Fibroblast of upper back skin (primary cell): ENCODE data around the gene ZG16B.

Experiments
- DNase-seq: peaks from one replicate; pipeline ENCODE4 v3.0.0-alpha.2; 2013

ZG16B gene, protein sequence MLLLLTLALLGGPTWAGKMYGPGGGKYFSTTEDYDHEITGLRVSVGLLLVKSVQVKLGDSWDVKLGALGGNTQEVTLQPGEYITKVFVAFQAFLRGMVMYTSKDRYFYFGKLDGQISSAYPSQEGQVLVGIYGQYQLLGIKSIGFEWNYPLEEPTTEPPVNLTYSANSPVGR

DNA sequence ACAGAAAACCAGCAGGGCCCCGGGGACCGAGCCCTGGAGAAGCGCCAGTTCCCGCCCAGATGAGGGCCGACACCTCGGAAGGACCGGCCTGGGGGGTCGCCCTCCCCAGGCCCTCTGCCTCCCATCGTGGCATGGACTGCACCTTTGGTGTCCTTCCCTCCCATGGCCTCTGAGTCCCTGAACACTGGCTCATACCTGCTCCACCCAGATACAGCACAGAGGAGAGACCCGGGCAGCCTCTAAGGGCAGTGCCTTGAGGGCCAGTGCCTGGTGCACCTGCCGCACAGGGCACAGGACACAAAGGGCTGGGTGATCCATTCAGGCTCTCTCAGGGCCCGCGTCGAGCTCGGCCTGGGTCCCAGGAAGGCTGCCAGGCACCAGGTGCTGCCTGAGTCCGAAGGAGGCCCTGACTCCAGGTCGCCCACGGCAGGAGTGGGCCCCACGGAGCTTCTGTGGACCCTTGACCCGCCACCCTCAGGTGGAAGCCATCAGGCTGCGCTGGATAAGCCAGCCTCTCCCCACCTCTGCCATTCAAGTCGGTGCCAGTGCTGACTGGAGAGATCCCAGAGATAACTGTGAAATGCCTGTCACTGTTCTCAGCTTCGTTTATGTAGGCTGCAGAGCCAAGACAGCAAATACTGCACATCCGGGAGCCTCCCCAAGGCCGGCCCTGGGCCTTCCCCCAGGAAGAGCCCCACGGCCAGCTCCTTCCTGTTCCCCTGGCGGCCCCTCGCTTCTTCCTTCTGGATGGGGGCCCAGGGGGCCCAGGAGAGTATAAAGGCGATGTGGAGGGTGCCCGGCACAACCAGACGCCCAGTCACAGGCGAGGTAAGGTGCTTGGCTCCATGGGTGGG is at the start of gene ZG16B:
ZG16B (plus strand) TSS at position 803 of the 854 bp plus-strand sequence. CDS start 139 bp downstream, outside the sequence.
- no peak for DNase-seq

DNA sequence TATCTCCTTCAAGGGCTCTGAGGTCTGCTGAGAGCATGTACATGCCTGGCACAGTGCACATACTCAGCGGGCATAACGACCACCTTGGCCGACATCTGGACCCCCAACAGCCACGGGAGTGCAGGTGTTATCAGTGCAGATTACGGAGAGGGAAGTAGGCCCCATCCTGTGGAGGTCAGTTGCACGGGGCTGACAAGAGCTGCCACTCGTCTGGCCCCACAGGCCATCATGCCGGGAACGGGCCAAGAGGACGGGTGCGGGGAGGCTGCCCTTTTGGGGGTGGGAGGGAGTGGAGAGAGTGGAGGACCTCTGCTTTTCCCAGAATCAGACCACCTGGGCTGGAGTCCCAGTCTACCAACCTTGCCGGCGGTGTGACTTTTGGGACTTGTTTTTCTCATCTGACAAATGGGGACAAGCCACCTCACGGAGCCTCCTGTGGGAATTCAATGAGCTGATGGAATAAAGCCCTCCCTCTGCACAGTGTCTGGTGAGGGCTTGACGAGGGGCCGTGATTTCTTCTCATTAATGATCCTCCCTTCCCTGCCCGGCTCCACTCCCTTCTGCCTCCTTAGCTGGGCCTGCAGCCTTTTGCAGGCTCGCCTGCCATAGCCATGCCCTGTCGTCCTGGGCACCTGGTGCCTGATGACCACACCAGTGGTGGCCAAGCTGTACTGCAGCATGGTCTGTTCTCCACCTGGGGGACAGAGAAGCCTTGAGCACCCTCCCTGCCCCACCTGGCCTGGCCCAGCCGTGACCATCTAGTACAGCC is 47.3 kb upstream of the ZG16B start:
- DNase-seq = no peak

DNA sequence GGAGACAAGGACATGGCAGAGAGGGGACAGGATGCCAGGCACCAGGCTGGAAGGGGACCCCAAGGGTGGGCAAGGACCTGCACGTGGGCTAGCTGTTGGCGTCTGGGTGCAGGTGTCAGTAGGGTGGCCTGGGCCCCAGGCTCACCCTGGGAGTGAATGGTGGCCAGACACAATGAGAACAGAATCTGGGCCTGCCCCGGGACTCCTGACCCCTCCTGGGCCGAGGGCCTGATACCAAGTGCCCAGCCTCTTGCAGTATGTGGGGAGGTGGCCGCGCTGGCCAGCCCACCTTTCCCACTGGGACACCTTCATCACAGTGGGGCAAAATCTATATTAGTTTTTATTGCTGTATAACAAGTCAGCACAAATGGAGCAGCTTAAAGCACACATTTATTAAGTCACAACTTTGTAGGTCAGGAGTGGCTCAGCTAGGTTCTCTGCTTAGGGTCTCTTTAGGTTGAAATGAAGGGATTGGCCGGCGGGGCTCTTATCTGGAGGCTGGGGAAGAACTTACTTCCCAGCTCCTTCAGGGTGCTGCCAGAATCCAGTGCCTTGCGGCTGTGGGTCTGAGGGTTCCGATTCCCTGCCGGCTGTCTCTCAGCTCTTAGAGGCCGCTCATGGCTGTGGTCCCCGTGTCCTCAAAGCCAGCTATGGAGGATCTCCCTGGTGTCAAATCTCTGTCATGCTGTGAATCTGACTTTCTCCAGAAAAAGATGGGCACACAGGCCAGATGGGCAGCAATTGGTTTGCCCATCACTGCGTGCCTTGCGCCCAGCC is 46.3 kb upstream of the ZG16B start:
- DNase-seq = no peak

DNA sequence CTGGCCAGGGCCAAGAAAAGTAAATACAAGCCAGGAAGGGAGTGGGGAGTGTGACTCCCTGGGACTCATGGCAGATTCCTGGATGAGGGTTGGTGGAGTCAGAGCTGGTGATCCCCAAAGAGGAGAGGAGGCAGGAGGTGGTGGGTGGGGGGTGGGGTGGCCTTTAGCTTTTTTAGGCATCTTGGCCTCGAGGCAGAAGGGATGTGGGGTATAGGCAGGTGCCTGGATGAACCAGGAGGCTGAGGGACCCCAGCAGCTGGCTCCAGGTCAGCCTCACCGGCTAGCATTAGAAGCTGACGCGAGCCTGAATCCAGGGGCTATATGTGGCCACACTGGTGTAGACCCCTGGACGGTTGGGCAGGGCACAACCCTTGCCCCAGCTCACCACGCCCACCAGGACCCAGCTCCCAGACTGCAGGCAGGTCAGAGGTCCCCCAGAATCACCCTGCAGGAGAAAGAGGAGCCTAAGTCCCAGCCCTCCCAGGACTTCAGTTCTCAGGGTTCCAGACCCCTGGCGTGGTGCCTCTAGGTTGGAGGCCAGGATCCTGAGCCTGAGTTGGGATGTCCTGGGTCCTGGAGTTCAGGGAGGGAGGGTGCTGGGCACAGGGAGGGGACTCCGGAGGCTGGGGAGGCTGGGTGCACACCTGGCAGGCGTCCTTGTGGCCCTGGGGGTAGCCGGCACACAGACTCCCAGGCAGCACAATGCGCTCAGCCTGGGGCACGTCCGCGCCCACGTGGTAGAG is 45.6 kb upstream of the ZG16B start:
- DNase-seq = no peak

DNA sequence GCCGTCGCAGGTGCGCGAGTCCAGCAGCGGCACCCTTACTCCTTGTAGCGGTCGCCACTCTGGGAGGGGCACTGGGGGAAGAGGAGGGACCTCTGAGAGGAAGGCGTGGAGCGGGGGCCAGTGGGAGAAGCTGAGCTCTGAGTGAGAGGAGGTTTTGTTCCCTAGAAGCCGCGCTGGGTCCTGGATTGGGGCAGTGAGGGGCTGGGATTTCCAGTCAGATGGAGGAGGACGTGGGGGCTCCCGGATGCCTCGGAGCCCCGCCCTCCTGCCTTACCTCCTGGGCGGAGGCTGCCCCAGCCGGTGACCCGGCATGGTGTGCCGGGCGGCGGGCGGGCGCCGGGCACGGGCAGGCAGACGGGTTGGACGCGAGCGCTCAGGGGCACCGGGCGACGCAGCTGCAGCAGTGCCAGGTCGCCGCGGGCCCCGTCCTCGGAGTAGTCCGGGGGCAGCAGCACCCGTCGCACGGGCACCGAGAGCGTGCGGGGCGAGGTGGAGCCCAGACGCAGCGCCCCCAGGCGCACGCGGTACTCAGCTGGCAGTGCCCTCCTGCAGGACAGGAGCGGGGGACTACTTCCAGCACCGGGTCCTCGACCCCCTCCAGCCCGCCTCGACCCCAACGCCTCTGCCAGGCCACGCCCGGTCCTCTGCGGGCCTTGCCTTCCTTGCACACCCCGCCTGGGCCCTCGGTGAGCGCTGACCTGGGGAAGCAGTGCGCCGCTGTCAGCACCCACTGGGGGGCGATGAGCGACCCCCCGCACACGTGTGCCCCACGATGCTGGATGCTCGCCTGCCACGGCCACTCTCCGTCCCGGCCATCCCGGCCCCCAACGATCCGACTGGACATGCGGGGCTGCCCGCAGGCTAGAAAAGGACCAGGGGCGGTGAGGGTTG is 44.8 kb upstream of the ZG16B start:
- no peak for DNase-seq

DNA sequence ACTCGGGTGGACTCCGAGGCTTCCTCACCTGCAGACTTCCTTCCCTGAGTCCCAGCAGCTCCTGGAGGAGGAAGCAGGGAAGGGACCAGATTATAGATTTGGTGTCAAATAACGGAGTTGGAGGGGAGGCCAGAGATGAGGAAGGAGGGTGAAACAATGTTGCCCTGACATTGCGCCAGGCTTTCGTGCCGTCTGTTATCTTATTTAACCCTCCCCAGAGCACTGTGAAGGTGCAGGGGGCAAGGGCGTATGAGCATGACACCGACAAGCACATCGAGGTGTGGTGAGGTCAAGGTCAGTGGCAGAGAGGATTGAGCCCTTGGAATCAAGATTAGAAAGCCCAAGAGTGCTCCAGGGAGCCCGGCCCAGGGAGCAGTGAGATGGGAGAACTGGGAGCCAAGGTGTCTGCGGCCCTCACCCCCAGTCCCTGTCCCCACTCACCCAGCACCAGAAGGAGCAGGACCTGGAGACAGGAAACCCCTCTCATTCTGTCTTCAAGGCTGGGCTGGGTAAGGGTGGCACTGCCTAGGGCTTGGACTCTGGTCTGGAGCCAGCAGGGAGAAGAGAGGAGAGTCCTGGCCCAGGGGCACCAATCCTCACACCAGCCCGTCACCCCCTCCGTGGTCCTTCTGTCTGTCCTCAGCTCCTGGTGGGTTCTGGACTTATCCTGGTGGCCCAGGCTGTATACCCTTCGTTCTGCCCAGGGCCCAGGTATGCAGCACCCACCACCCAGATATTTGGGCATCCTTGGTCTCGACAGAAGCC is 43.9 kb upstream of the ZG16B start:
- no peak for DNase-seq

DNA sequence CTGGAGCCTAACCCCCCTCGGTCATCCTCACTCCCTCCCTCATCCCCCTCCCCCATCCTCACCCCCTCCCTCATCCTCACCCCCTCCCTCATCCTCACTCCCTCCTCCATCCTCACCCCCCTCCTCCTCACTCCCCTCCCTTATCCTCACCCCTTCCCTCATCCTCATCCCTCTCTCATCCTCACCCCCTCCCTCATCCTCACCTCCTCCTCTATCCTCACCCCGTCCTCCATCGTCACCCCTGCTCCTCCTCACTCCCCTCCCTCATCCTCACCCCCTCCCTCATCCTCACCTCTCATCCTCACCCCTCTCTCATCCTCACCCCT is 43.3 kb upstream of the ZG16B start:
- no peak for DNase-seq

DNA sequence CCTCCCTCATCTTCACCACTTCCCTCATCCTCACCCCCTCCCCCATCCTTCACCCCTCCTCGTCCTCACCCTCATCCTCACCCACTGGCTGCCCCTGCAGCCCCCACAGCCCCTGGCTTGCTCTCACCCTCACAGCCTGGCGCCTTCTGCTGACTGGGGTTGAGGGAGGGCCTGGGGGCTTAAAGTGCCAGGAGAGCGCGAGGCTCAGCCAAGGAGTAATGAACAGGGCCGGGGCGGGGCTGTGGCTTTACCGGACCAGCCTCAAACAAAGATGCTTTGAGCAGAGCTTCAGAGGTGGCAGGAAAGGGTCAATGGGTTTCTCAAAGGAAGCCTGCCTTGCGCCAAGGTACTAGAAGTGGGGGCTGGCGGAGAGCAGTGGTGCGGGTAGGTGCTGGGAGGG is 42.7 kb upstream of the ZG16B start, which contains the start of gene PRSS33:
PRSS33 (minus strand) TSS at position 155 of the 400 bp plus-strand sequence. CDS start 1,013 bp downstream, outside the sequence.
- no peak for DNase-seq

DNA sequence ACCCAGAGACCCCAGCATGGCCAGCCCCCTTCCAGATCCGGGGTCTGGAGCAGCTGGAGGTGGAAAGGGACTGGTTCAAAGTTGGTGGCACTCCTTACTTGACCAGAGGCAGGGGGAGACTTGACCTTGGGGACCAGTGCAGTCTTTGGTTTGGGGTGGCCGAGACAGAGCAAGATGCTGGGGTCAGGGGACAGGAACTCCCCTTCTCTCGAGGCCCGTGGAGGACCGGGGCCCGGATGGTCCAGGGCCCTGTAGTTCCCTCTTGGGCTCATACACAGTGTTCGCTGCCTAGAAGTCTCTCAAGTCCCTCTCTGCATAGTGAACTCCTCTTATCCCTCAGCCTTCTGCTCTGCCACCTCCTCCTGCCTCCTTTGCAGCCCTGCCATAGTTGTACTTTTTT is 42.1 kb upstream of the ZG16B start:
- no peak for DNase-seq

DNA sequence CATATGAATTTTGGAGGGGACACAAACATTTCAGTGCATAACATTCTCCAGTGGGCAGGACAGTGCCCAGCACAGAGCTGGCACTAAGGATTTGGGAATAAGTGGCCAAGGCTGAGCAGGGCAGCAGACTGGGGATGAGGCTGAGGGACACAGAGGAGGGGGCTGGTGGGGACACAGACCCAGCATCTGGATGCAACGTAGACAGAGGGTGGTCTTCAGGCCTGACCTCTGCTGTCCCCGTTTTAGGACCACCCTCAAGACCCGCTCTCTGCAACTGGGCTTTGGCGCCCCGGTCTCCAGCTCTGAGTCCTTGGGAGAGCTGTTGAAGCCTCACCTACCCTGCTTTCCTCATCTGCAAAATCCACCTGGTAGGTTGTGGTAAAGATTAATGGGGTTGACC is 39.5 kb upstream of the ZG16B start:
- no peak for DNase-seq

DNA sequence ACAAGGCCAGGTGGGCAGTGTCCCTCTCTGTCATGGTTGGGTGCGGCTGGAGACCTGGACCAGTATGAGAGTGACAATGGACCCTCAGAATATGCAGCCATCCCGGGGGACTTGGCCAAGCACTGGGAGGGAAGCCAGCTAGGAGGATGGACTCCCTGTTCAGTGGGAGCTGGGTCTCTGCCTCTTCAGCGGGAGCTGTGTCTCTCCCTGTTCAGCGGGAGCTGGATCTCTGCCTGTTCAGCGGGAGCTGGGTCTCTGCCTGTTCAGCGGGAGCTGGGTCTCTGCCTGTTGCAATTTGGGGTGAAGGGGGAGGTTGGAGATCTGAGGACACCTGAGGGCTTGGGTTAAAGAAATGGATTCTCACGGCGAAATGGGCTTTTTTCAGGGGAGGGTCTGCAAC is 38.9 kb upstream of the ZG16B start:
- no peak for DNase-seq

DNA sequence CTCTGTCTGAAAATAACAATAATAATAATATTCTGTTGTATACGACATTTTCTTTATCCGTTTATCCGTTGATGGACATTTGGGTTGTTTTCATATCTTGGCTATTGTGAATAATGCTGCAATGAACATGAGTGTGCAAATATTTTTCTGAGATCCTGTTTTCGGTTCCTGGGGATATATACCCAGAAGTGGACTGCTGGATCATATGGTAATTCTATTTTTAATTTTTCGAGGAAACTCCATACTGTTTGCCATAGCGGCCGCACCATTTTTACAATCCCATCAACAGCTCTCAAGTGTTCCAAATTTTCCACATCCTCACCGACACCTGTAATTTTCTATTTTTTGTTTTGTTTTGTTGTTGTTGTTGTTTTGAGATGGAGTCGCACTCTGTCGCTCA is 37.2 kb upstream of the ZG16B start:
- no peak for DNase-seq

DNA sequence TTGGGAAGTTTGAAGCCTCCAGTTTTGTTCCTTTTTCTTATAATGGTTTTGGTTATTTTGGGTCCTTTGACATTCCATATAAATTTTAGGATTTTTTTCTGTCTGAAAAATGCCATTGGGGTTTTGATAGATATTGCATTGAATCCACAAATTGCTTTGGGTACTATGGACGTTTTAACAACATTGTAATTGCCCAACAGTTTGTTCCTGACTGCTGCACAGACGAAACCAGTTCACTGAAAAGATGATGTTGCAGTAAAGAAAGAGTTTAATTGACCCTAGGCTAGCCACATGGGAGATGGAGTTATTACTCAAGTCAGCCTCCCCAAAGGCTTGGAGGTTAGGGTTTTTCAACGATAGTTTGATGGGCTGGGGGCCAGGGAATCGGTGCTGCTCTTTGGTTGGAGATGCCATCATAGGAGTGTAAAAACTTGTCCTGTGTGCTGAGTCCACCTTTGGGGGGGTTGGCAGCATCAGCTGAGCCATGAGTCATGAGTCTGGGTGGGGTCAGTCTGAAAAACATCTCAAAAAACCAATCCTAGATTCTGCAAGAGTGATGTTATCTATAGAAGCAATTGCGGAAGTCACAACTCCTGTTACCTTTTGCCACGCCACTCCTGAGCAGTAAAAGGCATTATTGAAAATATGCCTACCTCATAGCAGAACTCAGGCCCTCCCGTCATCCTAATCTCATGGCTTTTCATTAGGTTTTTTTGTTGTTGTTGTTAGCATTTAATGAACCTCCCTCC is 34.5 kb upstream of the ZG16B start:
- DNase-seq = no peak

DNA sequence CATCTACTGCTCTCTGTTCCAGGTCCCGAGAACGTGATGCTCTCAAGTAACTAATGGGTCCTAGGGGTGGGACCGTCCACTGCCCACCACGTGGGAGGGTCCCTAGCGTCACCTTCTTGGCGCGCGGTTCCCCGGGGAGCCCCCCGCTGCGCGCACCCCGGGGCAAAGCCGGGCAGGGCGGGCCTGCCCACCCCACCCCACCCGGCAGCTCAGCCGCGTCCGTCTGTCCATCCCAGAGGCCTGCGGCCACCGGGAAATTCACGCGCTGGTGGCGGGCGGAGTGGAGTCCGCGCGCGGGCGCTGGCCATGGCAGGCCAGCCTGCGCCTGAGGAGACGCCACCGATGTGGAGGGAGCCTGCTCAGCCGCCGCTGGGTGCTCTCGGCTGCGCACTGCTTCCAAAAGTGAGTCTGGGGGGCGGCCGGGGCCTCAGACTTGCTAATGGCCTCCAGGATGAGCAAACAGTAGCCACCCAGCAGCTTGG is 31.3 kb upstream of the ZG16B start:
- DNase-seq = no peak

DNA sequence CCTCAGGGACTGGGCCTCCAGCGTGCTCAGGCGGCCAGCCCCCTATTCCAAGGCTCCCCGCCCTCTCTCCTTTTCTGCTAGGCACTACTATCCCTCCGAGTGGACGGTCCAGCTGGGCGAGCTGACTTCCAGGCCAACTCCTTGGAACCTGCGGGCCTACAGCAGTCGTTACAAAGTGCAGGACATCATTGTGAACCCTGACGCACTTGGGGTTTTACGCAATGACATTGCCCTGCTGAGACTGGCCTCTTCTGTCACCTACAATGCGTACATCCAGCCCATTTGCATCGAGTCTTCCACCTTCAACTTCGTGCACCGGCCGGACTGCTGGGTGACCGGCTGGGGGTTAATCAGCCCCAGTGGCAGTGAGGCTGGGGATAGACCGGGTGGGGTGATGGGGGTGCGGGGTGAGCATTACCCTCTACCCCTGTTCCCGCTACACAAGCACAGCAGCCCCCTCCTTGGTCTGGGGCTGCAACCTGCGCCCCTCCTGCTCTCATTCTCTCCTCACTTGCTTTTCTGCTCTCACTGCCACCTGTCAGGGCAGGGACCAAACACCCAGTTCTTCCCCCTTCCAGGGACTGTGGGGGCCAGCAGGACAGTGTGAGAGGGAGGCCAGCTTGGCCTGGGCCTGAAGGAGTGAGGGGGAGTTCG is 30.8 kb upstream of the ZG16B start:
- no peak for DNase-seq

DNA sequence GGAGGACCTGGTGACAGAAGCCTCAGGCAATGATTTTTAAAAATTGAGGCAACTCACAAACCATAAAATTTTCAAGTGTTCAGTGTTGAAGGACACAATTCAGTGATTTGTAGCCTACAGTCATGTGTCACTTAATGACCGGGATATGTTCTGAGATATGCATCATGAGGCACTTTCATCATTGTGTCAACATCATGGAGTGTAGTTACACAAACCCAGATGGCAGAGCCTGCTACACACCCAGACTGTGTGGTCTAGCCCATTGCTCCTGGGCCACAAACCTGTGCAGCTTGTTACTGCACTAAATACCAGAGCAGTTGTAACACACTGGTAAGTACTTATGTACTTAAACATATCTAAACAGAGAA is 30.3 kb upstream of the ZG16B start:
- no peak for DNase-seq

DNA sequence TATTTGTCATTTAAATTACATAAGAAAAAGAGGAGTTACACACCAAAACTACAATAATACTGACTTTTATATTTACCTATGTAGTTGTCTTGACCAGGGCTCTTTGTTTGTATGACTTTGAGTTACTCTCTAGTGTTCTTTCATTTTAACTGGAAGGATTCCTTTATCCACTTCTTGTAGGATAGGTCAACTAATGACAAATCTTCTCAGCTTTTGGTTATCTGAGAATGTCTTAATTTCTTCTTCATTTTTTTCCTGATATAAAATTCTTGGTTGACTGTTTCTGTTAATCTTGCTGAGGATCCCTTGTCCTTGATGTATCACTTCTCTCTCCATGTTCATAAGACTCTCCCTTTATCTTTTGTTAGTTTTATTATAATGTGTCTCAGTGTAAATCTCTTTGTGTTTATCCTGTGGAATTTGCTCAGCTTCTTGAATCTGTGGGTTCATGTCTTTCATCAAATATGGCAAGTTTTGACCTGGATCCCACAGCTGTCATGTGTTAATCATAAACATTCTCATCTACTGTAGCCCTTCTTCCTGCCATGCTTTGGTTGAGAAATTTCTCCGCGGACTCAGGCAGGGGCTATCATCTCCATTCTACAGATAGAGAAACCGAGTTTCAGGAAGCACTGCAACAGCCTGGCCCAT is 26.4 kb upstream of the ZG16B start:
- DNase-seq = no peak

DNA sequence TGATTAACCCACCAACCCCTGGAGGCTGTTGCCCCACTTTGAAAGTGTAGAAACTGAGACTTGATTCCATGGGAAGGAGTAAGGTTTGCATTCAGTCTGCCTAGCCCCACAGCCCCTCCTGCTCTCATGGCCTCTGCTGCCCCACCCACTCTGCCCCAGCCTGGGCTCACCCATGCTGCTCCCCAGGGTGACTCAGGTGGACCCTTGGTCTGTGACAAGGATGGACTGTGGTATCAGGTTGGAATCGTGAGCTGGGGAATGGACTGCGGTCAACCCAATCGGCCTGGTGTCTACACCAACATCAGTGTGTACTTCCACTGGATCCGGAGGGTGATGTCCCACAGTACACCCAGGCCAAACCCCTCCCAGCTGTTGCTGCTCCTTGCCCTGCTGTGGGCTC is 25.4 kb upstream of the ZG16B start:
- DNase-seq = no peak

DNA sequence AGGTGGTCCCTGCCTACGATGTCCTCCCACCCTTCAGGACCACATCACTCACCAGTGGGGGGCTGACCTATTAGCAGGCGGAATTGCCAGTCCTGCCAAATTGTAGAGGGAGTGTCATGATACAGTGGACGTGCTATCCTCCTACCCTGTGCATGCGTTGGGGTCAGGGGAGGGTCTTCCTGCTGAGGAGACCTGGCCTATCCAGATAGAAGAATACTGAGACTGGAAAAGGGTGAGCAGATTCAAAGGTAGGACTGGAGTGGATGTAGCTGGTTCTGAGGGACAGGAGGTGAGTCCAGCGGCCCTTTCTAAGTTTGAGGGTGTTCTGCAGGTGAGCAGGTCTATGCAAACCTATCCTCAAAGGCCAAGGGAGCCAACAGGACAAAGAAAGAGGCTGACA is 23.8 kb upstream of the ZG16B start:
- no peak for DNase-seq
